OCI-LY3 (cell line): ENCODE measurements around the gene SH3RF3.

Experiments
- H2AFZ ChIP-seq: fragments of 200-600, 300-600 bp; shearing (Covaris generic); 2 replicates; pipeline ENCODE4 v1.6.0; 2014; ENCODE audit warnings: antibody characterized with exemption, low read depth, low read length
- H3K27ac ChIP-seq: fragments of 200-600, 300-600 bp; sonication (generic); 2 replicates; pipeline ENCODE4 v1.5.1; 2014; ENCODE audit warnings: mild to moderate bottlenecking, low read length, moderate library complexity, mixed read lengths
- H3K27me3 ChIP-seq: fragments of 200-600, 300-600 bp; sonication (generic); 2 replicates; pipeline ENCODE4 v1.6.1; 2014; ENCODE audit warnings: low read depth, low read length, mixed read lengths
- H3K36me3 ChIP-seq: fragments of 200-600, 300-600 bp; sonication (generic); replicated peaks from 2 replicates; pipeline ENCODE3; 2014; ENCODE audit warnings: low read depth, low read length, mixed read lengths
- H3K4me1 ChIP-seq: fragments of 300-600, 200-600 bp; sonication (generic); 2 replicates; pipeline ENCODE4 v1.6.1; 2014; ENCODE audit warnings: low read length, mixed read lengths
- H3K4me2 ChIP-seq: fragments of 200-600, 300-600 bp; sonication (generic); 2 replicates; pipeline ENCODE4 v1.6.1; 2014; ENCODE audit warnings: low read length, mixed read lengths
- H3K4me3 ChIP-seq: fragments of 300-600, 200-600 bp; sonication (generic); 2 replicates; pipeline ENCODE4 v1.5.1; 2014; ENCODE audit warnings: antibody characterized with exemption, mild to moderate bottlenecking, low read length, moderate library complexity
- H3K79me2 ChIP-seq: fragments of 300-600, 200-600 bp; shearing (Covaris generic); 2 replicates; pipeline ENCODE4 v1.6.1; 2014; ENCODE audit warnings: mild to moderate bottlenecking, low read length, mixed read lengths
- H3K9ac ChIP-seq: fragments of 300-600, 200-600 bp; shearing (Covaris generic); 2 replicates; pipeline ENCODE4 v1.6.0; 2014; ENCODE audit warnings: mild to moderate bottlenecking, low read length, moderate library complexity
- H3K9me3 ChIP-seq: fragments of 200-600, 300-600 bp; shearing (Covaris generic); 2 replicates; pipeline ENCODE4 v1.6.1; 2014; ENCODE audit warnings: low read length, mixed read lengths; ENCODE audit not compliant: insufficient read depth
- H4K20me1 ChIP-seq: fragments of 200-600, 300-600 bp; sonication (generic); 2 replicates; pipeline ENCODE4 v1.6.1; 2016; ENCODE audit warnings: low read length, mixed read lengths; ENCODE audit not compliant: insufficient read depth
- EZH2phosphoT487 ChIP-seq: fragments of 200-600 bp; shearing (Covaris generic); IDR thresholded peaks from 2 replicates; pipeline ENCODE4 v1.6.1; 2018; ENCODE audit warnings: antibody characterized with exemption, mixed run types, low read depth
- TF ChIP-seq, protein P1 (sequence below): fragments of 200-600, 300-600 bp; sonication (generic); IDR thresholded peaks from 2 replicates; pipeline ENCODE4 v1.5.1; 2014; ENCODE audit warnings: antibody characterized with exemption, low read length, low read depth

Gene SH3RF3

DNA sequence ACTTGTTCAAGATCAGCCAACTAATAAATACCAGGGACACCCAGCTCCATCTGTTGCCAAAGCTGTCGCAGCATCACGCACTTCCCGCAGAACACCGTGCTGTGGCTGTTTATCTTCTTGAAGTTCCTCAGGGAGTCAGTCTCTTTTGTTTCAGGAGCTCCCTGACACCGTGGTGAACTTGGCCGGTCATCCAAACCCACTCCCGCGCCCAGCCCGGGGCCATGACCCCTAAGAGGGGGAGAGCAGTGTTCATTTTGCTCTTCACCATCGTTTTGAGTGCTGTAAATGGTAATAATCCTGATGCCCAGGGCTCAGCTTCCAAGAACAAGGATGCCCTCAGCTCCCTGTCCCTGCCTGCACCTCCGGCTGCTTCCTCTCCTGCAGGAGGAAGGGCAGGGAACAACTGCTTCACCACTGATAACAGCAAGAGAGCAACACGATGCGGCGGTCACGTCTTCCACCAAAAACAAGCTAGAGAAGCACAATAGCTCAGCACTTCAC, 353.4 kb downstream of the SH3RF3 start:
- no peaks in the 10 kb centered on the region for H3K79me2 ChIP-seq
- H3K4me2 ChIP-seq, result no peak overlapping the region
- H3K27ac ChIP-seq, result no peak overlapping the region
- H3K36me3 ChIP-seq, result no peaks in the 10 kb centered on the region
- no peak overlapping the region for H3K9ac ChIP-seq
- TF ChIP-seq, protein P1, sequence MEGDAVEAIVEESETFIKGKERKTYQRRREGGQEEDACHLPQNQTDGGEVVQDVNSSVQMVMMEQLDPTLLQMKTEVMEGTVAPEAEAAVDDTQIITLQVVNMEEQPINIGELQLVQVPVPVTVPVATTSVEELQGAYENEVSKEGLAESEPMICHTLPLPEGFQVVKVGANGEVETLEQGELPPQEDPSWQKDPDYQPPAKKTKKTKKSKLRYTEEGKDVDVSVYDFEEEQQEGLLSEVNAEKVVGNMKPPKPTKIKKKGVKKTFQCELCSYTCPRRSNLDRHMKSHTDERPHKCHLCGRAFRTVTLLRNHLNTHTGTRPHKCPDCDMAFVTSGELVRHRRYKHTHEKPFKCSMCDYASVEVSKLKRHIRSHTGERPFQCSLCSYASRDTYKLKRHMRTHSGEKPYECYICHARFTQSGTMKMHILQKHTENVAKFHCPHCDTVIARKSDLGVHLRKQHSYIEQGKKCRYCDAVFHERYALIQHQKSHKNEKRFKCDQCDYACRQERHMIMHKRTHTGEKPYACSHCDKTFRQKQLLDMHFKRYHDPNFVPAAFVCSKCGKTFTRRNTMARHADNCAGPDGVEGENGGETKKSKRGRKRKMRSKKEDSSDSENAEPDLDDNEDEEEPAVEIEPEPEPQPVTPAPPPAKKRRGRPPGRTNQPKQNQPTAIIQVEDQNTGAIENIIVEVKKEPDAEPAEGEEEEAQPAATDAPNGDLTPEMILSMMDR, result no peak
- TF ChIP-seq EZH2phosphoT487, result no peak
- no peaks in the 10 kb centered on the region for H3K9me3 ChIP-seq
- peaks cover 27% of the 10 kb centered on the region for H3K27me3 ChIP-seq
- H3K4me3 ChIP-seq, result no peak overlapping the region
- no peaks in the 10 kb centered on the region for H4K20me1 ChIP-seq
- no peaks in the 10 kb centered on the region for H3K4me1 ChIP-seq
- H2AFZ ChIP-seq, result no peak overlapping the region

DNA sequence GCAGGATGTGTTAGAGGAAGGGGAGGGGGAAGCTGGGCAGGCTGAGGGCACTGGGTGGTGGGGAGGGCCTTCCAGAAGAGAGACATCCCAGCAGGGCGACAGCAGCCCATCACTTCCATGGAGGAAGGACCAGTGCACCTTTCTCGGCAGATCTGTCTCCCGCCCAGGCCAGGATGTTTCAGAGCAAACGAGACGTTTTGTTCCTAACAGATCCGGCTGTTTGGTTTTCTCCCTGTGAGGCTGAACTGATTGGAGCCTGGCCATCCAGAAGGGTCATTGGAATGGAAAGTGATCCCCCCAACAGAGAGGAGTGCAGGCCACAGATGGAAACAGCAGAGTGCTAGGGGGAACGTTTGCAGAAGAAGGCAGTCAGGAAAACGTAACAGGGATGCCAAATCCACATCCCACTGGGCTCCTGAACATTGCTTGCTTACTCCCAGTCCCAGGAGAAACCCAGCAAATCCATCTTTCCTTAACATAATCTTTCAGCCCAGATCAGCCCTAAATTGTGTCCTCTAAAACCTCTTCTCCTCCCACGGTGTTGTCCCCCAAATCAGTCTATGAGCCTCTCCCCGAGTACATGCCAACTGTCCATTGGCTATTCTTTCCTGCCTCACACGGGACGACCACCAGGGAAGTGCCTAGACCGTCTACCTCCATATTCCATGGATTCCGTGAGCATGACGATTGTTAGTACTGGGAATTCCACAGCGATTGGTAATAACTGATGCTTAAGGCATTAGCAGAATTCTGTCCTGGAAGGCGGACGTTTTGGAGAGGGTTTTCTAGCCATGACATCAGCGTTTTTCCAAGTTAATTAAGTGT, 357.9 kb downstream of the SH3RF3 start:
- H3K9ac ChIP-seq, result no peak overlapping the region
- H3K4me3 ChIP-seq, result no peak overlapping the region
- no peaks in the 10 kb centered on the region for H3K36me3 ChIP-seq
- no peak overlapping the region for H3K4me2 ChIP-seq
- no peaks in the 10 kb centered on the region for H3K79me2 ChIP-seq
- TF ChIP-seq, protein P1, result no peak
- TF ChIP-seq EZH2phosphoT487, result no peak
- H3K9me3 ChIP-seq, result no peaks in the 10 kb centered on the region
- peaks cover 13% of the 10 kb centered on the region for H3K27me3 ChIP-seq
- no peak overlapping the region for H3K27ac ChIP-seq
- no peaks in the 10 kb centered on the region for H4K20me1 ChIP-seq
- H3K4me1 ChIP-seq, result no peaks in the 10 kb centered on the region
- H2AFZ ChIP-seq, result no peak overlapping the region

DNA sequence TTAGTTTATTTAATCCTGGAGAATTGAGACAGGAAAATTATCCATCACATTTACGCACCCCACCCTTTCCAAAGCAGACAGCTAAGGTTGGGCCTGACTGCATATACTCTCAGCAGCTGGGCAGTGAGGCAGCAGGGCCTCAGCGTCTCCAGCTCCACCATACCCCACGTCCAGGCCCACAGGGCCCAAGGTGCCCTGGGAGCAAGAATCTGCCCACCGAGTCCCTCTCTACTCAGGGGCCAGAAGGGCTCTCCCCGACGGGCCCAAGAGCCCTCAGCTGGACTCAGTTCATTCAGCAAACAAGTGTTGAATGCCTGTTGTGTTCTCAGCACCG, 358.5 kb downstream of the SH3RF3 start:
- H3K27me3 ChIP-seq, result peaks cover 11% of the 10 kb centered on the region
- H3K4me3 ChIP-seq, result no peak overlapping the region
- no peak overlapping the region for H3K9ac ChIP-seq
- H3K79me2 ChIP-seq, result no peaks in the 10 kb centered on the region
- TF ChIP-seq, protein P1, result no peak
- no peak for TF ChIP-seq EZH2phosphoT487
- no peaks in the 10 kb centered on the region for H3K9me3 ChIP-seq
- H4K20me1 ChIP-seq, result no peaks in the 10 kb centered on the region
- no peaks in the 10 kb centered on the region for H3K36me3 ChIP-seq
- no peak overlapping the region for H3K4me2 ChIP-seq
- no peak overlapping the region for H2AFZ ChIP-seq
- no peak overlapping the region for H3K27ac ChIP-seq
- no peaks in the 10 kb centered on the region for H3K4me1 ChIP-seq

DNA sequence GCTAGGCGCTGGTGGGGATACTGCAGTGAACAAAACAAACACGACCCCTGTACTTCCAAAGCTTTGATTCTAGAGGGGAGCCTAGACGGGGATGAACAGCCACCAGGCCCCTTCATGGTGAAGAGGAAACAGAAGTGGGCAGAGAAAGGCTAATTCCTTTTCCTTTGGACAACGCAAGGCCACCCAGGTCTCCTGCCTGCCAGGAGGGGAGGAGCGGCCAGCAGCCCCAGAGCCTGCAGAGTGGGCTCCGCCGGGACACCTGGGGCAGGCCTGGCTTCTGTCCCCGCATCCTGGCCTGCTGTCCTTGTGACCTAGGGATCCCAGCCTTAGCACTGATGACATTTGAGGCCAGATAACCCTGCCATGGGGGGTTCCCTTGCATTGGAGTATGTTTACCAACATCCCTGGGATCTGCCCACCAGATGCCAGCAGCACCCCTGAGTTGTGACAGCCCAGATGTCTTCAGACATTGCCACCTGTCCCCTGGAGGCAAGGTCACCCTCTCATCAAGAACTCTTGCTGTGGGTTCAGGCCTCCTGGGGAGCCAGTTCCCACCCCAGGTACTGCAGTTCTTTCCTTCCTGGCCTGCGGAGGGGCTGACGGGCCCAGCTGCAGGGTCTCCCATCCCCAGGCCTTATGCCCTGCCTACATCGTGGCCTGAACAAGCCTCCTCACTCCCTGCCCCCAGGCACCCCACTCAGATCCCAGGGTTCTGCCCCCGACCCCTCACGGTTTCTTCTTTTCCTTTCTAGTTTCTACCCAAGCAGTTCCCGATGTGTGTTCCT, 359.1 kb downstream of the SH3RF3 start:
- H4K20me1 ChIP-seq, result no peaks in the 10 kb centered on the region
- H3K9ac ChIP-seq, result no peak overlapping the region
- peaks cover 11% of the 10 kb centered on the region for H3K27me3 ChIP-seq
- H3K79me2 ChIP-seq, result no peaks in the 10 kb centered on the region
- no peaks in the 10 kb centered on the region for H3K36me3 ChIP-seq
- no peaks in the 10 kb centered on the region for H3K4me1 ChIP-seq
- H2AFZ ChIP-seq, result no peak overlapping the region
- no peak for TF ChIP-seq EZH2phosphoT487
- TF ChIP-seq, protein P1, result no peak
- H3K27ac ChIP-seq, result no peak overlapping the region
- H3K4me3 ChIP-seq, result no peak overlapping the region
- H3K4me2 ChIP-seq, result no peak overlapping the region
- no peaks in the 10 kb centered on the region for H3K9me3 ChIP-seq
